GM13976 (cell line): ENCODE measurements around the gene PNPLA3.

Experiments
- DNase-seq: peaks from one replicate; pipeline ENCODE4 v3.0.0; 2012; ENCODE audit warnings: low spot score
- CTCF ChIP-seq: IDR thresholded peaks from 2 replicates; pipeline ENCODE4 v1.5.1; 2012; ENCODE audit warnings: borderline replicate concordance, mild to moderate bottlenecking; ENCODE audit not compliant: insufficient read depth; ENCODE audit errors: extremely low read depth, missing control alignments, control extremely low read depth
- in situ Hi-C: fragments of 300-500 bp; cut with MboI; formaldehyde crosslinking; loops from one replicate; pipeline ENCODE4 v1.12.0; 2022; ENCODE audit warnings: low sequenced_read_pairs, mixed read lengths, inconsistent platforms; ENCODE audit not compliant: unreplicated experiment

Gene PNPLA3

GRCh38 chr22:43880541-43880991 lies 43.0 kb upstream of the PNPLA3 start:
- in situ Hi-C loops = no loop called here
- DNase-seq = no peak
- no peak for TF ChIP-seq CTCF

GRCh38 chr22:43881091-43882061 lies 42.2 kb upstream of the PNPLA3 start:
- TF ChIP-seq CTCF = no peak
- no peak for DNase-seq
- in situ Hi-C loops = no loop called here

GRCh38 chr22:43882122-43882767 lies 41.4 kb upstream of the PNPLA3 start:
- no peak for DNase-seq
- TF ChIP-seq CTCF = no peak
- in situ Hi-C loops = no loop called here

- peak; percentile 89 for DNase-seq
- in situ Hi-C loops = no loop called here
- TF ChIP-seq CTCF = peak; percentile 72
These were observed 40.5 kb upstream of the PNPLA3 start for GRCh38 chr22:43883012-43883661.

GRCh38 chr22:43883719-43884415 lies 39.7 kb upstream of the PNPLA3 start:
- in situ Hi-C loops = no loop called here
- DNase-seq = no peak
- no peak for TF ChIP-seq CTCF
